Adipocyte (in vitro differentiated cells): ENCODE data around the gene PTCD1.

Experiments used
- DNase-seq: peaks from one replicate; pipeline ENCODE4 v3.0.0-alpha.2; 2015; ENCODE audit warnings: low read depth
- H3K27me3 ChIP-seq: replicated peaks from 2 replicates; pipeline ENCODE4 v1.7.0; 2013; ENCODE audit warnings: mild to moderate bottlenecking, low read length, moderate library complexity; ENCODE audit not compliant: control insufficient read depth, insufficient read depth
- H3K36me3 ChIP-seq: 2 replicates; pipeline ENCODE4 v1.7.0; 2013; ENCODE audit warnings: low read length, mild to moderate bottlenecking, moderate library complexity; ENCODE audit not compliant: control insufficient read depth, insufficient read depth, severe bottlenecking
- H3K4me1 ChIP-seq: 2 replicates; pipeline ENCODE4 v1.7.0; 2013; ENCODE audit warnings: mild to moderate bottlenecking, low read length, moderate library complexity; ENCODE audit not compliant: control insufficient read depth, insufficient read depth
- H3K4me3 ChIP-seq: 2 replicates; pipeline ENCODE4 v1.7.0; 2013; ENCODE audit warnings: mild to moderate bottlenecking, low read length, moderate library complexity
- H3K9ac ChIP-seq: 2 replicates; pipeline ENCODE4 v1.7.0; 2013; ENCODE audit warnings: mild to moderate bottlenecking, low read length, moderate library complexity
- H3K9me3 ChIP-seq: 2 replicates; pipeline ENCODE4 v1.7.0; 2013; ENCODE audit warnings: mild to moderate bottlenecking, low read length, moderate library complexity; ENCODE audit not compliant: control insufficient read depth

Gene PTCD1

DNA sequence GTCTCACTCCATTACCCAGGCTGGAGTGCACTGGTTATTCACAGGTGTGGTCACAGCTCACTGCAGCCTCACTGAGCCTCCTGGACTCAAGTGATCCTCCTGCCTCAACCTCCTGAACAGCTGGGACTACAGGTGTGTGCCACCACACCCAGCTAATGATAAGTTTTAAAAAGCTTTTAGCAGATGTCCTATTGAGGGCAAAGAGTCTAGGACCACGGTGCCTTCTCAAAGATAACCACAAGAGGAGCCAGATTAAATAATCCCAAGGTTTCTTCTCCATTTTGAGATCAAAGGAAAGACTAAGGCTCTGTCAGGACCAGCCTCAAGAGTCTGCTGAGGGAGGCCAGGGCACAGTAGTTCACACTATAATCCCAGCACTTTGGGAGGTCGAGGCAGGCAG, 22.6 kb upstream of the PTCD1 start:
- peaks cover 16% of the 10 kb centered on the region for H3K4me1 ChIP-seq
- H3K4me3 ChIP-seq: no peak overlapping the region
- peaks cover 46% of the 10 kb centered on the region for H3K36me3 ChIP-seq
- H3K9me3 ChIP-seq: no peaks in the 10 kb centered on the region
- DNase-seq: no peak
- no peaks in the 10 kb centered on the region for H3K27me3 ChIP-seq
- no peak overlapping the region for H3K9ac ChIP-seq

DNA sequence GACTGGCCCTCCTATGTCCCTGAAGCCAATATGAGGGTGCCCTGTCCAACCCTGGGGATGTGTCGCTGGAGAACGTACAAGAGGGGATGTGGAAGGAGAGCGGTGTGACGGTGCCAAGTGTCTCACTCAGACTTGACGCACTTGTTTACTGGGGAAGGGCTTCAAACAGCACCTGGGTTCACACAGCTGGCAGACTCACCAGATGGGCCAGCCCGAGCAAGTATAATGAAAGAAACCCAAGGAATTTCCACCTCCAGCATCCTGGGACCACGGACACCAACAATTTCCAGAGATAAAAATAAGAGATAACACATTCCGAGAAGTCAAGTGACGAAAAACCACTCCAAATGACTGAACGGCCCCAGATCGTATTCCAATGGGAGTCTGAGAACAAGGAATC, 22.1 kb upstream of the PTCD1 start:
- H3K9ac ChIP-seq: no peak overlapping the region
- no peak for DNase-seq
- H3K36me3 ChIP-seq: peaks cover 52% of the 10 kb centered on the region
- H3K9me3 ChIP-seq: no peaks in the 10 kb centered on the region
- H3K4me1 ChIP-seq: peaks cover 14% of the 10 kb centered on the region
- H3K27me3 ChIP-seq: no peaks in the 10 kb centered on the region
- no peak overlapping the region for H3K4me3 ChIP-seq

DNA sequence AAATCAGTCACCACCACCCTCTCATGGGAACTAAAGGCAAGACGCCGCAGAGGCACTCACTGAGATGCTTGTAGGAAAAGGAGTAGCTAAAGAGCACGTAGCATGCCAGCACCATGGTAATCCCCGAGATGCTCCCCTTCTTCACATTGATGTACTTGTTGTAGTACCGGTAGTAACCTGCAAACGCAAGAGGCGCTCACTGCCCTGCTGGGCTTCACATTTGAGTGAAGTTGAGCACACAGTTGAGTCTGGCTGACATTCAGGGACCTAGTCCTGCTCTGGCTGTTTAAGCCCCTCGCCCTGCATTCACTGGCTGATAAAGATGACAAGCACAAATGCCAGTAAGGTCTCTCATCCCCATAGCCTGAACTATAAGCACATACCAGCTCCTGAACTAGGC, 20.5 kb upstream of the PTCD1 start:
- H3K9ac ChIP-seq: no peak overlapping the region
- peak; percentile 15 for DNase-seq
- no peaks in the 10 kb centered on the region for H3K27me3 ChIP-seq
- H3K4me1 ChIP-seq: peaks cover 6% of the 10 kb centered on the region
- H3K36me3 ChIP-seq: peaks cover 66% of the 10 kb centered on the region
- H3K9me3 ChIP-seq: no peaks in the 10 kb centered on the region
- H3K4me3 ChIP-seq: no peak overlapping the region

DNA sequence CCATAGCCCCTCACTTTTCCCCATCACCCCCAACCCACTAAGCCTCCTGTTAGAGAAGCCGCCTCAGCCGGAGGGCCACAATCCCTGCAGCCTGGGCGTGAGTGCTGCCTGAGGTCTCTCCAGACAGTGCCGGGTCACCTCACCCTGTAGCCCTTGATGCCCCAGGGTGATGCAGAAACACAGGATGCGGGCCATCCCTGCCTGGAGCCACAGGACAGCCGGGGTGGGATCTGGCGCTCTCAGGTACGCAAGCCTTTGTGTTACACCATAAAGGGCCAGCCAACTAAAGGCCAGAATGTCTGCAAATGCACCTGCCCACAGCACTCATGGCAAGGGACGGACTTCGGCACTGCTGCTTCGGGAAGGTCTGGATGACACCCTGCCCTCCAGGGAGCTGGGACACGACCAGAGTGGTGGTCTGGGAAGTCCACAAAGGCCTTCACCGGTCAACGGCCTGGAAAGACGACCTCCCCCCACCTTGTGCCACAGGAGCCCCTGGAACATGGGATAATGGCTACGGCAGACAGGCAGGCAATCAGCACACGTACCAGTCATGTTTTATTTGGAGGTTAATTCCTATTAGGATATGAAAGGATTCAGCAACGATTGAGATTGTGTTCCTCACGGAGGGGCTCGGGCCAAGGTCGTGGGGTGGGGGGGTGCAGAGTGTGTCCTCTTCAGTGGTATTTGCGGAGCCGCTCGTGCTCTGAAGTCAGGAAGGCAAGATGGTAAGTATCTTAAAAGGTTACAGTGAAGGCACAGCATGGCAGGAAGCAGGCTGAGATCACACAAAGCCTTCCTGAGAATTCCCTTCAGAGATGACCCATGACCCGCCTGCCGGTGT, 19.3 kb upstream of the PTCD1 start:
- DNase-seq: no peak
- Histone ChIP-seq H3K36me3 (peaks cover 70% of the 10 kb centered on the region), H3K4me1 (peaks cover 3% of the 10 kb centered on the region), H3K9me3 (no peaks in the 10 kb centered on the region), H3K27me3 (no peaks in the 10 kb centered on the region), H3K9ac (no peak overlapping the region), H3K4me3 (no peak overlapping the region)

DNA sequence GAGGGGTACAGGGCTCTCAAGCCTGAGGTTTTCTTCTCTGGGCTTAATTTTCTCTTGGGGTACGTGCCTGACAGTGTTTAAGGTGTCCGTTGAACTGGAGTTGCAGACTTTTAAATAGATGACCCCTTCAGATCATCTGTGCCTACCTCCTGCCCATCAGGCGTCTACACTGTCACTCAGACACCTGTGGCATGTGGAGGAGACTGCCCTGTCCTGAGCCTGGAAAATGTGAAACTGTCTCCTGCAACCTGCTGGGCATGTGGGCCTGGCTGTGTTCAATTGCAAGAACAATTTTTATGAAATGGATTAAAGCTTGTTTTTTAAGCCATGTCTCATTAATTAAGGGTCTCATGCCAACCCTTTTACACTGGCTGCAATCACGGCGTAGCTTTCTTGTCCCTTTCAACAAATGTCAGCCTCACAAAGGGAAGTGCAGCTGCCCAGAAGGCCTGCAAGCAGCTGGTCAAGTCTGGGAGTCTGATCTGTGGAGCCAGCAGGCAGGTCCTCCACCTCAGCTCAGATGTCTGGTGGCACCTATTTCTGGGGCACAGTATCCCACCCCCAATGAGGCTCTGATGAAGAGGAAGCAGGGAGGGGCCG, 18.6 kb upstream of the PTCD1 start:
- H3K27me3 ChIP-seq: no peaks in the 10 kb centered on the region
- peaks cover 3% of the 10 kb centered on the region for H3K4me1 ChIP-seq
- H3K36me3 ChIP-seq: peaks cover 77% of the 10 kb centered on the region
- no peak for DNase-seq
- no peak overlapping the region for H3K9ac ChIP-seq
- no peak overlapping the region for H3K4me3 ChIP-seq
- H3K9me3 ChIP-seq: no peaks in the 10 kb centered on the region

DNA sequence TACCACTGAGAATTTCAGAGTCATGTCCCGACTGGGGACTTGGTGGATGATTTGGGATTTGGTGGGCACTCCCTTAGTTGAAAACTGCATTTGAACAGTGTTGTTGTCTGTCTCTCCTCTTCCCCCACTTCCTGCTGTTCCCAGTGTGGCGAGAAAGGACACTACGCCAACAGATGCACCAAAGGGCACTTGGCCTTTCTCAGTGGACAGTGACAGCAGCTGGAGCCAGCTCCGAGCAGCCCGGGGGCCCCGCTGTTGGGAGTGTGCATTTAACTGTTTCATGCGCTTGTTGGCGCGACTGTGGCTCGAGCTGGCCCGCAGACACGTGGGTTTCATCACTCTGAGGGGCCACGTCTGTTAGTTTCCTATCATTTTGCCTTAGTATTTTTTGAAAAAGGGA, 17.7 kb upstream of the PTCD1 start:
- Histone ChIP-seq H3K27me3 (no peaks in the 10 kb centered on the region), H3K4me1 (peaks cover 3% of the 10 kb centered on the region), H3K9ac (no peak overlapping the region), H3K9me3 (no peaks in the 10 kb centered on the region), H3K4me3 (no peak overlapping the region), H3K36me3 (peaks cover 85% of the 10 kb centered on the region)
- DNase-seq: no peak

DNA sequence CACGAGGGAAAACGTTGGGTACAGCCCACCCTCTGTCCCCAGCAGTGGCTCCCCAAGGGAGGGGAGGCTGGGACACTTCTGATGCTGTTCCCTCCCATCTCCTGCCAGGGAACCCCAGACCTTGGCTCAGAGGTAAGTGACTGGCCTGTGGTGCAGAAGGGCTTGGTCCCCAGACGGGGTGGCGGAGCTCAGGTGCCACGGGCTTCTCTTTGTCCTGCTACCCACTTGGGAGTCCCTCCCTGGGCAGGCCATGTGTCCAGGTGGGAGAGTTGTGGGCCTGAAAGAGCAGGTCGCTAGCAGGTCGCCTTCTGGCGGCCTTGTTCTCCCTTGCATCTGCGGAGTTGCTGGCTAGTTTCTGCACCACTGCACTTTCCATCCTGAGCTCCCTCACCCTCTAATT, 17.3 kb upstream of the PTCD1 start:
- Histone ChIP-seq H3K9me3 (no peaks in the 10 kb centered on the region), H3K4me3 (no peak overlapping the region), H3K36me3 (peaks cover 88% of the 10 kb centered on the region), H3K27me3 (no peaks in the 10 kb centered on the region), H3K9ac (no peak overlapping the region), H3K4me1 (peaks cover 3% of the 10 kb centered on the region)
- no peak for DNase-seq

DNA sequence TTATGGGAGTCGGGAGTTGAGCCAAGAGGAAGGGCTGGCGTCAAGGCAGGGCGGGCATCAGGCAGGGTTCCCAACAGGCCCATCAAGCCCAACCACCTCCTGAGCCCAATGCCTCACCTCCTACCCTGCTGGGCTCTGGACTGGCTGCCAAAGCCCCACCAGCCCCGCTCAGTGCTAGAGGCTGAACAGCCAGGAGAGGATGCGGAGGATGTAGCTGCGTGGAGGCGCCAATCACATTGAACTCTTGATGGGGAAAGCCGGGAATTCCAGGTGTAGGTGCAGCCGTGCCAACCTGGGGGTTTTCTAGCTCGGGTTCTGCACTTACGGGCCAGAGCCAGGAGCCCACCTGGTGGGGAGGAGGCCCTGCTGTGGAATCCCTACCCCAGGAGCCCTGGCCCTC, 14.5 kb upstream of the PTCD1 start:
- Histone ChIP-seq H3K9ac (no peak overlapping the region), H3K9me3 (no peaks in the 10 kb centered on the region), H3K4me3 (no peak overlapping the region), H3K27me3 (no peaks in the 10 kb centered on the region), H3K4me1 (no peaks in the 10 kb centered on the region), H3K36me3 (peaks cover 95% of the 10 kb centered on the region)
- DNase-seq: no peak

DNA sequence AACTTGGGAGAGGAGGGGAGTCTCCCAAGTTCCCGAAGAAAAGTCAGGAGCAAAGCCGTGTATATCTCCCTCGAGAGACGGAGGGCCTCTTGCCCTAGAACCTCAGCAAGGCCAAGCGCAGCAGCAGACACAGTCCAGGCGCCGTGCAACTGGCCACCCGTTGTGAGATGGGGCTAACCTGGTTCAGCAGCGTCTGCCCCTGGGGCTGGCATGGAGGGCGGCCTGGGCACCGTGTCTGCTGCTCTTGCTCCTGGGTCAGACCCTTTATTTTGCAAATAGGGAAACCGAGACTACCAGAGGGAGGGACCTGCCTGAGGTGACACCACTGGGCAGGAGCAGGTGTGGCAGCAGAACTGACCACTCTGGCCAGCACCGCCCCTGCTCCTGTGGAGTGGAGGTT, 13.9 kb upstream of the PTCD1 start:
- no peak overlapping the region for H3K9ac ChIP-seq
- no peaks in the 10 kb centered on the region for H3K4me1 ChIP-seq
- no peak overlapping the region for H3K4me3 ChIP-seq
- DNase-seq: no peak
- H3K9me3 ChIP-seq: no peaks in the 10 kb centered on the region
- no peaks in the 10 kb centered on the region for H3K27me3 ChIP-seq
- H3K36me3 ChIP-seq: peaks cover 95% of the 10 kb centered on the region

DNA sequence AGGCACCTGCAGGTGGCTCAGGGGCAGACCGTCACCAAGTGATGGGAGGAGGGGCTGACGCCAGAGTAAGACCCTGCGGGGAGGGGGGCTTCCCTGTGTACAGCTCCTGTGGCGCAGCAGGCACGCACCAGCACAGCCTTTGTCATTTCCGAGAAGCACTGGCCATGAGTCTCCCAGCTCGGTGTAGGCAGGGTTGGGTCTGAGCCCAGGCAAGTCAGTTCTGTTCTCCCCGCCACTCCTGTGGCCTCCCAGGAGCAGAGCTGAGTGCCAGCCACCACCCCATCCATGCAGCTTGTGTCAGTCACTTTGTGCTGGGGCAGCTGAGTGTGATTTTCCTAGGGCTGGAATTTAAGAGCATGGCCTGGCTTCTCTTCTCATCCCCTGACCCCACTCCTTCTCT, 13.3 kb upstream of the PTCD1 start:
- DNase-seq: no peak
- Histone ChIP-seq H3K9me3 (no peaks in the 10 kb centered on the region), H3K36me3 (peaks cover 91% of the 10 kb centered on the region), H3K9ac (no peak overlapping the region), H3K4me1 (no peaks in the 10 kb centered on the region), H3K4me3 (no peak overlapping the region), H3K27me3 (no peaks in the 10 kb centered on the region)

DNA sequence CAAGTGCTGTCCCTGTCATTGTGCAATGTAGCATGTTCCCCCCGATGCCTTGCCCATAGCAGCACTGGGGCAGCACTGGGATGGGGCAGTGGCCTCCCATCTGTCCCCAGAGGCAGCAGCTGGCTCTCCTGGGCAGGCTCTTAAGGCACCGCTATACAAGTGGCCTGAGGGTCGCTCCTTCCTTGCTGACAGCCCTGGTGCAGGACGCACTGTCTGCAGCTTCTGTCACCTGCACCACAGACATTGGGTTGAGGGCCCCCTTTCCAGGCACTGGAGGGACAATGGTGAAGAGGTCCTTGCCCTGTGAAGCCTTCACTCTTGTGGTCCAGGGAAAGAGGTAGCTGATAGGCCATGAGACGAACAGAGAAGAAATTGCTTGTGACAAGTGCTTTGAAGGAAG, 10.7 kb upstream of the PTCD1 start:
- Histone ChIP-seq H3K9me3 (no peaks in the 10 kb centered on the region), H3K36me3 (peaks cover 88% of the 10 kb centered on the region), H3K4me1 (peaks cover 2% of the 10 kb centered on the region), H3K4me3 (no peak overlapping the region), H3K27me3 (no peaks in the 10 kb centered on the region), H3K9ac (no peak overlapping the region)
- DNase-seq: no peak
